ENCODE data around the gene MAPK9.

DNA sequence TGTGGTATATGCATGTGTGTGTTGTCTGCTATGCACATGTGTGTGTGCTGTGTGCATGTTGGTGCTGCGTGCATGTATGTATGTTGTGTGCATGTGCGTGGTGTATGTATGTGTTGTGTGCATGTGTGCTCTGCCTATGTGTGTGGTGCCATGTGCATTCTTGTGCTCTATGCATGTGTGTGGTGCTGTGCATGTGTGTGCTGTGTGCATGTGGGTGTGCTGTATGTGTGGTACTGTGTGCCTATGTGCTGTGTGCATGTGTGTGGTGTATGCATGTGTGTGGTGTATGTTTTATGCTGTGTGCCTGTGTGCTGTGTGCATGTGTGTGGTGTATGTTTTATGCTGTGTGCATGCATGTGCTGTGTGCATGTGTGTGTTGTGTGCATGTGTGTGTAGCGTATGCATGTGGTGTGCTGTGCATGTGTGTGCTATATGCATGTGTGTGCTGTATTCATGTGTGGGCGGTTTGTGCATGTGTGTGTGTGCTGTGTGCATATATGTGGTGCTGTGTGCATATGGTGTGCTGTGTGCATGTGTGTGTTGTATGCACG lies 78.2 kb downstream of the MAPK9 start:
- TF ChIP-seq, protein P1, sequence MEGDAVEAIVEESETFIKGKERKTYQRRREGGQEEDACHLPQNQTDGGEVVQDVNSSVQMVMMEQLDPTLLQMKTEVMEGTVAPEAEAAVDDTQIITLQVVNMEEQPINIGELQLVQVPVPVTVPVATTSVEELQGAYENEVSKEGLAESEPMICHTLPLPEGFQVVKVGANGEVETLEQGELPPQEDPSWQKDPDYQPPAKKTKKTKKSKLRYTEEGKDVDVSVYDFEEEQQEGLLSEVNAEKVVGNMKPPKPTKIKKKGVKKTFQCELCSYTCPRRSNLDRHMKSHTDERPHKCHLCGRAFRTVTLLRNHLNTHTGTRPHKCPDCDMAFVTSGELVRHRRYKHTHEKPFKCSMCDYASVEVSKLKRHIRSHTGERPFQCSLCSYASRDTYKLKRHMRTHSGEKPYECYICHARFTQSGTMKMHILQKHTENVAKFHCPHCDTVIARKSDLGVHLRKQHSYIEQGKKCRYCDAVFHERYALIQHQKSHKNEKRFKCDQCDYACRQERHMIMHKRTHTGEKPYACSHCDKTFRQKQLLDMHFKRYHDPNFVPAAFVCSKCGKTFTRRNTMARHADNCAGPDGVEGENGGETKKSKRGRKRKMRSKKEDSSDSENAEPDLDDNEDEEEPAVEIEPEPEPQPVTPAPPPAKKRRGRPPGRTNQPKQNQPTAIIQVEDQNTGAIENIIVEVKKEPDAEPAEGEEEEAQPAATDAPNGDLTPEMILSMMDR (IDR thresholded peaks at IDR 0.05 in 8 of 11, conservative IDR thresholded peaks at IDR 0.05 in 3 of 11) = no peak
- TF ChIP-seq POLR2A (IDR thresholded peaks at IDR 0.05) (no peak), POLR2AphosphoS5 (IDR thresholded peaks at IDR 0.05) (no peak)

All from spleen (tissue), 7 donors.